Aorta (tissue), 5 donors: ENCODE results near the gene BICC1. TPM values are rescaled to one million over a fixed set of nuclear protein-coding genes. Genes with fewer than 3 reads are reported as not detected.

ENCODE experiments used
- ATAC-seq: fragments of 200-7000 bp; cut with Tn5 transposase; one replicate; pipeline ENCODE4 v1.9.1; 2022; ENCODE audit warnings: moderate library complexity; ENCODE audit not compliant: low FRiP score
- DNase-seq, 2 donors: peaks; one replicate each; pipeline ENCODE4 v3.0.0-alpha.2; 2020
- H3K27ac ChIP-seq, 2 donors: one replicate each; pipeline ENCODE4 v1.5.1; 2013; ENCODE audit warnings: low read length in 2 of 2, mild to moderate bottlenecking in 2 of 2, moderate library complexity in 2 of 2, control low read depth in 1 of 2, inconsistent platforms in 1 of 2, low read depth in 1 of 2
- H3K27me3 ChIP-seq, 2 donors: one replicate each; pipeline ENCODE4 v1.6.1; 2013; ENCODE audit warnings: control low read depth in 1 of 2, low read length in 1 of 2, mild to moderate bottlenecking in 1 of 2, moderate library complexity in 1 of 2; ENCODE audit not compliant: insufficient read depth in 2 of 2, control insufficient read depth in 1 of 2
- H3K36me3 ChIP-seq, 2 donors: one replicate each; pipeline ENCODE4 v1.6.1; 2013; ENCODE audit warnings: control low read depth in 1 of 2, low read length in 1 of 2, mild to moderate bottlenecking in 1 of 2; ENCODE audit not compliant: insufficient read depth in 2 of 2, control insufficient read depth in 1 of 2
- H3K4me1 ChIP-seq, 2 donors: one replicate each; pipeline ENCODE4 v1.6.1; 2013; ENCODE audit warnings: low read length in 2 of 2, control low read depth in 1 of 2, mild to moderate bottlenecking in 1 of 2, moderate library complexity in 1 of 2; ENCODE audit not compliant: insufficient read depth in 2 of 2, control insufficient read depth in 1 of 2
- H3K4me3 ChIP-seq, 2 donors: one replicate each; pipeline ENCODE4 v1.5.1; 2013; ENCODE audit warnings: low read length in 2 of 2, control low read depth in 1 of 2, mild to moderate bottlenecking in 1 of 2
- H3K9me3 ChIP-seq: one replicate; pipeline ENCODE4 v1.6.1; 2013; ENCODE audit warnings: mild to moderate bottlenecking, low read length; ENCODE audit not compliant: control insufficient read depth
- WGBS, 2 donors: extraction: QIAGEN DNeasy Blood & Tissue Kit; methylation state at CpG; one replicate each; pipeline ENCODE4 v1.1.7; 2013; 5-methylcytosine and 5-hydroxymethylcytosine counted together
- intact Hi-C, 2 donors: fragments of 100-400 bp; cut with DNase I; formaldehyde crosslinking; loops; one replicate each; pipeline versions ENCODE4 v1.14.2 to v1.15.0; 2022
- polyA plus RNA-seq, 2 donors: library from polyadenylated mRNA; stranded (reverse); fragments of 200-250 nt; gene quantifications; one replicate each; pipeline ENCODE4 v1.2.3, GENCODE V29; 2013
- total RNA-seq, 2 donors: library from RNA; stranded (reverse); fragmentation: NEBNext Ultra II Directional; extraction: Animal tissue kit (Norgen Biotek cat#: 25700); gene quantifications; one replicate each; pipeline ENCODE4 v1.2.1, GENCODE V29; 2021
- donor health status: healthy with polysubstance abuse.
- donor health status: Bipolar disorder and iron deficiency.
- donor health status: DM: no; HTN: no; CAD: no.
- donor health status: DM: no; HTN: no; CAD: no.
- donor health status: DM: yes; HTN: yes; CAD: no.

The BICC1 gene
- total and polyA plus RNA-seq, 4 donors: 3.8 to 46.8 (median 13.9) TPM

DNA sequence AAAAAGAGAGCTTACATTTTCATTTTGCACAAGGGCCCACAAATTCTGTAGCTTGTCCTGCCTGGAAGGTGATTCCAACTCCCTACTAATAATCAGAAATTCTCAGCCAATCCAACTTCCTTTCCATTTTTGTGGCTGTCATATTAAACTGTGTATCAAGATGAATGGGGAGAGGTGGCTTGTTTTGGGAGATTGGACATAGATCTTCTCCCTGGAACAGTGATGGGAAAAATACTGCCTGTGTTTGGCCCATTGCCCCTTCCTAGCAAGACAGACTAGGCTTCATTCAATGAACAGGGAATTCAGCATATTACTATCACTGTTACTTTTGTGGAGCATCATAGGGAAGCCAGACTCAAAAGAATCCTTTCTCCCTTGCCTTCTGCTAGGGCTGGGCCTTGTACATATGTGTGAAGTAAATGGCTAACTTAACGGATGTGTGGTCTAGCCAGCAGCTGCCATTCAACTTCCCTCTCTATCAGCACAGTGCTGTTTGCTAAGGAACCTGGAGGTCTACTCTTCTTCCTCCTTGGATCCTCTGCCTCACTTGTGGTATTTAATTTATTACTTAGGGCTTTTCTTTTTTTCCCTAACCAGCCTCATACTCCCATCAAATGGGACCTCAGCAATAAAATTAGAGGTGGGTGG is 326.0 kb downstream of the BICC1 start:
- Histone ChIP-seq H3K27me3 (no peaks in the 10 kb centered on the region), H3K4me3 (no peak overlapping the region), H3K27ac (no peak overlapping the region), H3K4me1 (no peaks in the 10 kb centered on the region), H3K9me3 (peaks cover 2% of the 10 kb centered on the region), H3K36me3 (no peaks in the 10 kb centered on the region)
- 73 to 89% methylated on average over 1 of the region's 1 CpG for WGBS, 2 donors
- DNase-seq (no peak), ATAC-seq (no peak)
- intact Hi-C loops: no loop called here

DNA sequence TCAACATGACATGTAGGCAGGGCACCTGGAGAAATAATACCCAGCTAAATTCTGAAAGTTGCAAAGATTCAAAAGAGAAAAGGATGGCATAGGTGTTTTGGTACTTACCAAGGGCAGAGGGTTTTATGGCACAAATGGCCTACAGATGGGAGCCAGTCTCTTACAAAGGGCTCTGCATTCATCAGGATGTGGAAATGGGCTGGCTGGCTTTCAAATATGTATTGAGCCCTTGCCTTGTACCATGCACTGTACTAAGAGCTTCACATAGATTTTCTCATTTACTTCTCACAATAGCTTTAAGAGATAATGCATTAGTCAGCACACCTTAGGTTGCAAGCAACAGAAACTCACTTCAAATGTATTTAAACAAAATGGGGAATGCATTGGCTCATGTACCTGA is 327.1 kb downstream of the BICC1 start:
- ATAC-seq: no peak

DNA sequence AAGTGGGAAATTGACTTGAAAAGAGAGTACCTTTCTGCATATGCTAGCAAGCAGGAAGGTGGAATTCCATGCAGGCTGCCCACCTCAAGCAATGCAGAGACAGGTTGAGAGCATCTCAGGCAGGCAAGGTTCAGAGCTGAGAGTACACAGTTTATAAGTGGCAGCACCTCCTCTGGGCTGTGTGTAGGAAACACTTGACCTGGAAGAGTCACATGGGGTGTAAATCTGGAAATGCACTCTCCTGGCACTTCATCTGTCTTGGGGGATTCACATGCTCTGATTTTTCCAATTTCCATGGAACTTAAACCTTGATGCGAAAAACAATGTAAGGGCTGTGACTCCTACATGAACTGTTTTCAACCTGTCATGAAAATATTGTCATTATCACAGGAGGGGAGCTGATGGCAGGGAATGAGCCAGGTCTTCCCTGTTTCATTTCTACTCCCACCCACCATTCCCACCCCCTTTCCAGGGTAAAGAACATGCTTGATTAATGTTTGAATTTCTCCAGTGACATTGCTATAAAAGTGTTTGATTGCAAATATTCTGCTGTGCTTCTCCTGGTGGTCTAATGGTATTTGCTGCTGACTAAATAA is 328.3 kb downstream of the BICC1 start:
- Histone ChIP-seq H3K9me3 (peaks cover 4% of the 10 kb centered on the region), H3K27ac (no peak overlapping the region), H3K4me3 (no peak overlapping the region), H3K4me1 (no peaks in the 10 kb centered on the region), H3K27me3 (no peaks in the 10 kb centered on the region), H3K36me3 (no peaks in the 10 kb centered on the region)
- intact Hi-C loops: no loop called here
- no peak for ATAC-seq
- DNase-seq: no peak
- 83 to 98% methylated on average over 1 of the region's 1 CpG for WGBS, 2 donors

More for the DNA sequence above, 327.1 kb downstream of the BICC1 start:
- Histone ChIP-seq H3K9me3 (peaks cover 4% of the 10 kb centered on the region), H3K27me3 (no peaks in the 10 kb centered on the region), H3K36me3 (no peaks in the 10 kb centered on the region), H3K4me3 (no peak overlapping the region), H3K27ac (no peak overlapping the region), H3K4me1 (no peaks in the 10 kb centered on the region)
- no peak for DNase-seq
- intact Hi-C loops: no loop called here

DNA sequence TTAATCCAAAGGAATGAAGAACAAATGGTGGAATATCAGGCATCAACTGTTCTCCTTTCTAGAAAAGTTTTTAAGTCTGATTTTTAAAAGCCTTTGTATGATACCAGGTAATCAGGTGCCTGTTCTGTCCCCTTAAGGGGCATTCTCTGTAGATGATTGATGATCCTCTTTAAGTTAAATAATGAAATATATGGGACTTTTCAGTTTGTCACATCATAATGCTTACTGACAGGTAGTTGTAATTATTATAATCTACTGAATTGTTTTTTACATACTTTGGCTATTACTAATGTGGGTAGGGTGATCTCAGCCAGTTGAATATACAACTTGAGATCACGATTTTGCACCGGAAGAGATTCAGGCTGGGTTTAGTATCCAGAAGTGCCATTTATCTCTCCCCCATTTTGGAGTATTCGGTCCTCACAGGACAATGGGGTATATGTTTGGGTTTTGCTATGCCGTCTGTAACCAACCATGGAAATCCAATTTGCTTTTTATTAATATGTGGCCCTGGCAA is 330.2 kb downstream of the BICC1 start:
- no peaks in the 10 kb centered on the region for H3K27me3 ChIP-seq
- ATAC-seq (no peak), DNase-seq (no peak)
- H3K36me3 ChIP-seq: no peaks in the 10 kb centered on the region
- peaks cover 4% of the 10 kb centered on the region for H3K9me3 ChIP-seq
- intact Hi-C loops: no loop called here
- 87 to 91% methylated on average over 4 of the region's 4 CpGs for WGBS, 2 donors
- H3K4me1 ChIP-seq: no peaks in the 10 kb centered on the region
- H3K4me3 ChIP-seq: no peak overlapping the region
- no peak overlapping the region for H3K27ac ChIP-seq

DNA sequence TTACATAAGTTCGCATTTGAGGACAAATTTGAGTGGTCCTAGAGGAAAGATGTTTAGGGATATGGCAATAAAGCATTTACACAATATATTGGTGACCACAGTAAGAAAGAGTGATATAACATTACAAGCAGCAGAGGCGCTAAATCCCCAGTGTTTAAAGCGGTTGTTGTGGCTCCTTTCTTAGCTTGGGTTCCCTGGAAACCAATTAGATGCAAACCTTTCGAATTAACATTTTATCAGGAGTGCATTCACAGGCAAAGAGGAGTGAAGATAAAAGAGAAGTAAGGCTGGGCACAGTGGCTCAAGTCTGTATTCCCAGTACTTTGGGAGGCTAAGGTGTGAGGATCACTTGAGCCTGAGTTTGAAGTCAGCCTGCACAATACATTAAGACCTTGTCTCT is 331.1 kb downstream of the BICC1 start:
- H3K36me3 ChIP-seq: no peaks in the 10 kb centered on the region
- H3K9me3 ChIP-seq: peaks cover 4% of the 10 kb centered on the region
- no peak for DNase-seq
- no peak overlapping the region for H3K4me3 ChIP-seq
- no peak overlapping the region for H3K27ac ChIP-seq
- no peaks in the 10 kb centered on the region for H3K27me3 ChIP-seq
- H3K4me1 ChIP-seq: no peaks in the 10 kb centered on the region
- intact Hi-C loops: no loop called here
- no peak for ATAC-seq
- WGBS, 2 donors: 92 to 96% methylated on average over 4 of the region's 4 CpGs

DNA sequence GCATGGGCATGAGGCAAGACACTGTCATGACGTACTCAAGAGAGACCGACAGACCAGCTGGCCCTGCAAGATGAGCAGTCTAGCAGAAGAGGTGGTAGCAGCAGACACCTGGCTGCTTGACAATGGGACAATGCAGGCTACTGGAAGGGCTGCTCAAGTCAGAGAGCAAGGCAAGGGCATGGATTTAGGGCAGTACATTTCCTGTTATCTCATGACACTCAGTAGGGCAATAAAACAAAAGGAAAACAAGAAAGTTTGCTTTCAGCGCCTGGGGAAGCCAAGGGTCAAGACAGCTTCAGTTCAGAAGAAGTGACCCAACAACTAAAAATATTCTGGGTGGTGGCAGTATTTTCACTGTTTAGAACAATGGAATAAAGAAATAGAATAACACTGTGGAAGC is 332.0 kb downstream of the BICC1 start:
- H3K4me3 ChIP-seq: no peak overlapping the region
- no peaks in the 10 kb centered on the region for H3K36me3 ChIP-seq
- WGBS, 2 donors: 61 to 74% methylated on average over 3 of the region's 3 CpGs
- ATAC-seq: no peak
- no peak overlapping the region for H3K27ac ChIP-seq
- intact Hi-C loops: no loop called here
- H3K9me3 ChIP-seq: peaks cover 4% of the 10 kb centered on the region
- no peaks in the 10 kb centered on the region for H3K27me3 ChIP-seq
- no peak for DNase-seq
- no peaks in the 10 kb centered on the region for H3K4me1 ChIP-seq

DNA sequence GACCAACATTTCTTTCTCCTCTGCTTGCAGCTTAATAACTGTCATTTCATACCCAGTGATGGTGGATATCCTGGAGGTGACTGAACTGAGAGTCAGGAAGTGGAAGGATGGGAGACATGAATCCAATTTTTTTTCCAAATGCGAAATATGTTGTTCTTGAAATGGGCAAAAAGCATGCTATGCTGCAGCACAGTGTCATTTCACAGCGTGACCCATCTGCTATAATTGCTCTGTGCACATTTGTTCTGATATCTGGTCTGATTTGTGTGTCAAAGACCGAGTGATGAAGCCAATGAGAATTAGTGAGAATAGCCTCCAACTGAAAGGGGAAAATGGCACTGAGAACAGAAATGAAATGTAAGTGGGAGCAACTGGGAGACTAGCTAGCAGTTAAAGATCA is 334.2 kb downstream of the BICC1 start:
- DNase-seq: no peak
- Histone ChIP-seq H3K4me3 (no peak overlapping the region), H3K4me1 (no peaks in the 10 kb centered on the region), H3K27me3 (no peaks in the 10 kb centered on the region), H3K27ac (no peak overlapping the region), H3K9me3 (peaks cover 2% of the 10 kb centered on the region), H3K36me3 (no peaks in the 10 kb centered on the region)
- 91 to 93% methylated on average over 3 of the region's 3 CpGs for WGBS, 2 donors
- no peak for ATAC-seq
- intact Hi-C loops: no loop called here

DNA sequence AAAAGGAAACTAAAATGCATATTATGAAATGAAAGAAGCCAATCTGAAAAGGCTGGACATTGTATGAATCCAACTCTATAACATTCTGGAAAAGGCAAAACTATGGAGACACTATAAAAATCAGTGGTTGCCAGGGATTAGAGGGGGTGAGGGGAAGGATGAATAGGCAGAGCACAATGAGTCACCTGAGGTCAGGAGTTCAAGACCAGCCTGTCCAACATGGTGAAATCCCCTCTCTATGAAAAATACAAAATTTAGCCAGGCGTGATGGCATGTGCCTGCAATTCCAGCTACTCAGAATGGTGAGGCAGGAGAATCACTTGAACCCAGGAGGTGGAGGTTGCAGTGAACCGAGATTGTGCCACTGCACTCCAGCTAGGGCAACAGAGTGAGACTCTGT is 338.9 kb downstream of the BICC1 start:
- no peaks in the 10 kb centered on the region for H3K4me1 ChIP-seq
- no peaks in the 10 kb centered on the region for H3K9me3 ChIP-seq
- H3K27me3 ChIP-seq: no peaks in the 10 kb centered on the region
- H3K27ac ChIP-seq: no peak overlapping the region
- no peaks in the 10 kb centered on the region for H3K36me3 ChIP-seq
- no peak overlapping the region for H3K4me3 ChIP-seq
- intact Hi-C loops: no loop called here
- DNase-seq (no peak), ATAC-seq (no peak)
- 91 to 94% methylated on average over 2 of the region's 2 CpGs for WGBS, 2 donors

DNA sequence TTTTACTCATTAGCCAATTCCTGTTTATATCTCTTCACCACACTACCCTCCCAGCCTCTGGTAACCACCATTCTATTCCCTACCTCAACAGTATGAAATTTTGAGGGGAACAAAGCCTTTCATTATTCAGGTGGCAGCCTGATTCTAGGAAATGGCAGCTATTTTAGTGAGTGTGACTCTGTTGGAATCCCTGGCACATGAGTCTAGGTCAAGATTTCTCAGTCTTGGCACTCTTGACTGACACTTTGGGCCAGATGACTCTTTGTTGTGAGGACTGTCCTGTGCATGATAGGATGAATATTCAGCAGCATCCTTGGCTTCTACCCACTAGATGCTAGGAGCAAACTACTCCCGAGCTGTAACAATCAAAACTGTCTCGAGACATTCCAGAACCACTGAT is 341.0 kb downstream of the BICC1 start:
- Histone ChIP-seq H3K9me3 (no peaks in the 10 kb centered on the region), H3K27ac (no peak overlapping the region), H3K36me3 (no peaks in the 10 kb centered on the region), H3K4me1 (peaks cover 0 to 3% of the 10 kb centered on the region in 2 donors), H3K4me3 (no peak overlapping the region), H3K27me3 (no peaks in the 10 kb centered on the region)
- intact Hi-C loops: no loop called here
- DNase-seq: no peak
- ATAC-seq: no peak
- WGBS, 2 donors: 92 to 95% methylated on average over 2 of the region's 2 CpGs
